Endodermal cell (in vitro differentiated cells): Measurements from ENCODE around the gene ISYNA1. TPM values are rescaled to one million over a fixed set of nuclear protein-coding genes. Genes with fewer than 3 reads are reported as not detected.

ENCODE experiments used
- DNase-seq: peaks from one replicate; pipeline ENCODE4 v3.0.0-alpha.2; 2017
- H3K27ac ChIP-seq: 2 replicates; pipeline ENCODE4 v1.5.1; 2013; ENCODE audit warnings: mild to moderate bottlenecking, low read depth, low read length, moderate library complexity
- H3K27me3 ChIP-seq: 2 replicates; pipeline ENCODE4 v1.6.1; 2013; ENCODE audit warnings: mild to moderate bottlenecking, low read length, moderate library complexity; ENCODE audit not compliant: insufficient read depth, control insufficient read depth, poor library complexity, severe bottlenecking
- H3K36me3 ChIP-seq: 2 replicates; pipeline ENCODE4 v1.7.0; 2013; ENCODE audit warnings: mild to moderate bottlenecking, low read length, moderate library complexity; ENCODE audit not compliant: control insufficient read depth, insufficient read depth
- H3K4me1 ChIP-seq: one replicate; pipeline ENCODE4 v1.7.0; 2013; ENCODE audit warnings: low read length; ENCODE audit not compliant: control insufficient read depth, insufficient read depth
- H3K4me3 ChIP-seq: 2 replicates; pipeline ENCODE4 v1.5.1; 2013; ENCODE audit warnings: mild to moderate bottlenecking, low read length, moderate library complexity
- H3K9ac ChIP-seq: 2 replicates; pipeline ENCODE4 v1.6.1; 2013; ENCODE audit warnings: mild to moderate bottlenecking, low read length, moderate library complexity; ENCODE audit not compliant: poor library complexity, severe bottlenecking; ENCODE audit errors: extremely low read depth
- H3K9me3 ChIP-seq: 2 replicates; pipeline ENCODE4 v1.6.1; 2013; ENCODE audit warnings: mild to moderate bottlenecking, low read length, moderate library complexity; ENCODE audit not compliant: control insufficient read depth
- H3K27ac Mint-ChIP-seq: 2 replicates; pipeline ENCODE4 v1.8.0; 2020; ENCODE audit warnings: mixed read lengths
- H3K27me3 Mint-ChIP-seq: 2 replicates; pipeline ENCODE4 v1.8.0; 2021; ENCODE audit warnings: mild to moderate bottlenecking, mixed read lengths; ENCODE audit not compliant: insufficient read depth
- H3K36me3 Mint-ChIP-seq: 2 replicates; pipeline ENCODE4 v1.8.0; 2020; ENCODE audit warnings: low read depth, mixed read lengths
- H3K4me1 Mint-ChIP-seq: 2 replicates; pipeline ENCODE4 v1.8.0; 2020; ENCODE audit warnings: mixed read lengths
- H3K4me3 Mint-ChIP-seq: 2 replicates; pipeline ENCODE4 v1.8.0; 2020; ENCODE audit warnings: mild to moderate bottlenecking, moderate library complexity, mixed read lengths
- H3K9me3 Mint-ChIP-seq: 2 replicates; pipeline ENCODE4 v1.8.0; 2020; ENCODE audit warnings: mild to moderate bottlenecking, mixed read lengths
- WGBS, 2 experiments: methylation state at CpG; one replicate each; pipeline versions ENCODE4 v1.1.5 to v1.1.7; 2013; ENCODE audit warnings: missing lambda C conversion rate in 2 of 2, mixed read lengths in 1 of 2; ENCODE audit not compliant: insufficient coverage in 1 of 2, insufficient read length in 1 of 2; 5-methylcytosine and 5-hydroxymethylcytosine counted together
- total RNA-seq, 2 donors: library from RNA; stranded (reverse); fragmentation: NEBNext Ultra II Directional in 1 of 2; extraction: Animal tissue kit (Norgen Biotek cat#: 25700) in 1 of 2; gene quantifications; 2 replicates in 1 of 2; 3 replicates in 1 of 2; pipeline ENCODE4 v1.2.1, GENCODE V29; 2021
- TF ChIP-seq, protein P1 (sequence below): fragments of 200-600 bp; sonication (generic); conservative IDR thresholded peaks from 2 replicates; pipeline ENCODE4 v1.5.0; 2021; ENCODE audit warnings: antibody characterized with exemption, mild to moderate bottlenecking

The ISYNA1 gene
- total RNA-seq, 2 donors from 2014 or later, result 156 to 212 TPM

DNA sequence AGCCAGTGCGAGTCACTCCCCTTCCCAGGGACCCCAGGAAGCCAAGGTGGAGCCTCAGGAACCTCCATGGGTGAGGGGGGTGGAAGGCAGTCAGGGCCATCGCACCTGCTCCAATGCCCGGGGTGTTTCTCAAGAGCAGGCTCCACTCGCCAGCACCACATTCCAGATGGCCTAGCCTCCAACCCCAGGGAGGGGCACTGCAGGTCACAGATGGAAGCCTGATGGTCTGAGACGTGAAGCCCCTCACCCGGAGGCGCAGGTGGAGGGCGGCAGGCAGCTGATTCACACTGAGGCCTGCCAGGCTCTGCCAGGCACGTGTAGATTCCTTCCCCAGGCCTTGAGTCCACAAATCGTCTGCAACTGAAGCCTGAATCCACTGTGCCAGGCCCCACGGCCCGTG lies 23.0 kb upstream of the ISYNA1 start:
- peaks cover 11% of the 10 kb centered on the region for H3K36me3 ChIP-seq
- Mint-ChIP-seq H3K9me3 (no peaks in the 10 kb centered on the region), H3K4me1 (no peaks in the 10 kb centered on the region), H3K36me3 (peaks cover 51% of the 10 kb centered on the region), H3K4me3 (no peak overlapping the region), H3K27ac (no peak overlapping the region), H3K27me3 (no peaks in the 10 kb centered on the region)
- no peak overlapping the region for H3K9ac ChIP-seq
- TF ChIP-seq, protein P1, sequence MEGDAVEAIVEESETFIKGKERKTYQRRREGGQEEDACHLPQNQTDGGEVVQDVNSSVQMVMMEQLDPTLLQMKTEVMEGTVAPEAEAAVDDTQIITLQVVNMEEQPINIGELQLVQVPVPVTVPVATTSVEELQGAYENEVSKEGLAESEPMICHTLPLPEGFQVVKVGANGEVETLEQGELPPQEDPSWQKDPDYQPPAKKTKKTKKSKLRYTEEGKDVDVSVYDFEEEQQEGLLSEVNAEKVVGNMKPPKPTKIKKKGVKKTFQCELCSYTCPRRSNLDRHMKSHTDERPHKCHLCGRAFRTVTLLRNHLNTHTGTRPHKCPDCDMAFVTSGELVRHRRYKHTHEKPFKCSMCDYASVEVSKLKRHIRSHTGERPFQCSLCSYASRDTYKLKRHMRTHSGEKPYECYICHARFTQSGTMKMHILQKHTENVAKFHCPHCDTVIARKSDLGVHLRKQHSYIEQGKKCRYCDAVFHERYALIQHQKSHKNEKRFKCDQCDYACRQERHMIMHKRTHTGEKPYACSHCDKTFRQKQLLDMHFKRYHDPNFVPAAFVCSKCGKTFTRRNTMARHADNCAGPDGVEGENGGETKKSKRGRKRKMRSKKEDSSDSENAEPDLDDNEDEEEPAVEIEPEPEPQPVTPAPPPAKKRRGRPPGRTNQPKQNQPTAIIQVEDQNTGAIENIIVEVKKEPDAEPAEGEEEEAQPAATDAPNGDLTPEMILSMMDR, result no peak
- no peak for DNase-seq
- H3K4me1 ChIP-seq, result no peaks in the 10 kb centered on the region
- WGBS, 2 experiments, result 94 to 97% methylated on average over 11 to 12 of the region's 12 CpGs
- H3K27me3 ChIP-seq, result no peaks in the 10 kb centered on the region
- H3K9me3 ChIP-seq, result no peaks in the 10 kb centered on the region
- no peak overlapping the region for H3K27ac ChIP-seq
- no peak overlapping the region for H3K4me3 ChIP-seq

DNA sequence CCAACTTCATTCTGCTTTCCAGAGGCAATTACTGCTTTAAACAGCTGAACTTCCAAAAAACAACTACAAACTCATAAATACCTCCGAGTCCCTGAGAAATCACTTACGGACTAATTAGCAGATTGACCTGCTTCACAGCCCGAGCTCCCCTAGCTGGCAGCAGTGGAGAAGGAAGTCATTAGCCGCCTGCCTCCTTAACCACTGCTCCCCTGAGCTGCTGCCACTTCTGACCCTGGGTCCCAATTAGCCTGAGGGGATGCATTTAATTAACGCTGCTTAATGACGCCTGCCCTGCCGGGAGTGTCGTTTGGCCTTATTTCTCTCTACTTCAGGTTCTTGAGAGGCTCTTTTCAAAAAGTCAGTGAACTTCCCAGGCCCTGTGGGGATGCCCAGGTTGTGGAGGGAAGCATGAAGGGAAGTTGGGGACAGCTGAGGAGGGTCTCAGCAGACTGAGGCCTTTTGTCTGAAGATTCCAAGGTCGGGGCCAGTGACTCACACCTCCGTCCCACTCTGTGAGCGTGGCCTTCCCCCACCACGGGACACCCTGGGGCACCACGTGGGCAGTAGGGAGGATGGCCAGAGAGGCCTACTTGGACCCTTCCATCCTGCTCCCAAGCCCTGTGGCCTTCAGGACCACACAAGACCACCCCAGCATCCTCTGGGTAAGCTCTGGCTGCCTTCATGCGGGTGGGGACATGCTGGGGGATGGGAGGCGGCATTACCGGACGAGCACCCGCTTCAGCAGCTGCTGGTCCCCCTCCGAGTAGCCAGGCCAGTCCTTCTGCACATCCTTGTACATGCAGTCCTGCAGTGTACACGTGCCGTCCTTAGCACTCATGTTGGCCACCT lies 19.8 kb upstream of the ISYNA1 start:
- no peak for DNase-seq
- no peak overlapping the region for H3K27ac ChIP-seq
- H3K9me3 Mint-ChIP-seq, result no peaks in the 10 kb centered on the region
- H3K4me1 ChIP-seq, result no peaks in the 10 kb centered on the region
- 86 to 94% methylated on average over 14 to 21 of the region's 21 CpGs for WGBS, 2 experiments
- TF ChIP-seq, protein P1, result no peak
- peaks cover 44% of the 10 kb centered on the region for H3K36me3 Mint-ChIP-seq
- no peak overlapping the region for H3K9ac ChIP-seq
- H3K36me3 ChIP-seq, result peaks cover 11% of the 10 kb centered on the region
- H3K4me1 Mint-ChIP-seq, result no peaks in the 10 kb centered on the region
- no peaks in the 10 kb centered on the region for H3K9me3 ChIP-seq
- H3K27me3 ChIP-seq, result no peaks in the 10 kb centered on the region
- H3K27me3 Mint-ChIP-seq, result no peaks in the 10 kb centered on the region
- H3K27ac Mint-ChIP-seq, result no peak overlapping the region
- no peak overlapping the region for H3K4me3 Mint-ChIP-seq
- no peak overlapping the region for H3K4me3 ChIP-seq

- H3K27me3 ChIP-seq, result no peaks in the 10 kb centered on the region
- H3K9me3 ChIP-seq, result no peaks in the 10 kb centered on the region
- Mint-ChIP-seq H3K9me3 (no peaks in the 10 kb centered on the region), H3K4me3 (no peak overlapping the region), H3K4me1 (no peaks in the 10 kb centered on the region), H3K36me3 (peaks cover 42% of the 10 kb centered on the region), H3K27ac (no peak overlapping the region), H3K27me3 (no peaks in the 10 kb centered on the region)
- no peak overlapping the region for H3K4me3 ChIP-seq
- H3K9ac ChIP-seq, result no peak overlapping the region
- 84 to 89% methylated on average over 3 to 9 of the region's 9 CpGs for WGBS, 2 experiments
- H3K27ac ChIP-seq, result no peak overlapping the region
- no peaks in the 10 kb centered on the region for H3K4me1 ChIP-seq
- TF ChIP-seq, protein P1, result no peak
- H3K36me3 ChIP-seq, result peaks cover 11% of the 10 kb centered on the region
- DNase-seq, result no peak
These were observed 19.0 kb upstream of the ISYNA1 start for GRCh38 chr19:18456974-18457373.
